Heart left ventricle (tissue), 13 donors: Measurements from ENCODE around the gene CFTR.

Experiments
- POLR2A ChIP-seq, 2 donors: fragments of 450-650 bp; IDR thresholded peaks; one replicate each; pipeline ENCODE4 v1.6.1; 2017; ENCODE audit warnings: antibody characterized with exemption in 2 of 2, mild to moderate bottlenecking in 2 of 2, moderate library complexity in 2 of 2
- TF ChIP-seq, protein P1 (sequence below), 12 donors: fragments of 200-600 bp; sonication (generic) in 4 of 12; IDR thresholded peaks; one replicate each; pipeline versions ENCODE4 v1.5.0 to v1.8.0; 2018 to 2022; ENCODE audit warnings: antibody characterized with exemption in 12 of 12, mild to moderate bottlenecking in 5 of 12
- donor health status: ischemic (EF 13 %, LVEDD 7.1; RV severe dilation, severe dysfunction).
- donor health status: DM: no; HTN: yes; CAD: no.
- donor health status: DM: no; HTN: no; CAD: no.
- donor health status: ischemic (EF 25% LVEDD 6.9; RV normal size, moderate dysfunction).
- donor health status: ischemic (EF 25% LVEDD 5.7; RV mildly dilated, moderate dysfunction).
- donor health status: ischemic (EF 35%, LVEDD 5.7; RV mildly dilated, moderate dysfunction).
- donor health status: nonischemic (EF 11% LVEDD 7.7; RV severe dilation, severe dysfunction).
- donor health status: DM: yes; HTN: yes; CAD: no.
- donor health status: PGD.
- donor health status: ischemic (EF 29% LVEDD 5.4; RV normal size, mild dysfunction).
- donor health status: nonischemic (EF 23%, LVEDD 6.1; RV moderate dilation, normal function).

DNA sequence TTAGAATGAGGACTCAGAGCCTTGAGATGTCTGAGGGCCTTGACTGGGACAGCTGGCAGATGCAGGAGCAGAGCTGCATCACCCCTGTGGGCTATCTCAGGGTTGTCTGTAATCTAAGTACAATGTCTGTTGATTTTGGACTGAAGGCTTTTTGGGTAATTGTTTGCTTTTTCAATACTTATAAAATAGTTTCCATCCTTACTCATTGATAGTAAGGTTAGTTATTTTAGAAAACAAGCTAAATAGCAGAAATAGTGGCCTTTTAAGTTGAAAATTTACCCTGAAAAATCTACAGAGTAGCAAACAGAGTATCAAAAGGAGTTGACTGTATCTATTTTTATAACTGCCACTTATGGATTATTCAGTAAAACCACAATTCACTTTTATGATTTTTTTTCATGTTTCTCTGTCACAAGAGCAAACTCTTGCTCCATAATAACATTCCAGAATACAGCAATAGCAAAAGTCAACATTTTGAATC, 179.7 kb downstream of the CFTR start:
- TF ChIP-seq, protein P1, sequence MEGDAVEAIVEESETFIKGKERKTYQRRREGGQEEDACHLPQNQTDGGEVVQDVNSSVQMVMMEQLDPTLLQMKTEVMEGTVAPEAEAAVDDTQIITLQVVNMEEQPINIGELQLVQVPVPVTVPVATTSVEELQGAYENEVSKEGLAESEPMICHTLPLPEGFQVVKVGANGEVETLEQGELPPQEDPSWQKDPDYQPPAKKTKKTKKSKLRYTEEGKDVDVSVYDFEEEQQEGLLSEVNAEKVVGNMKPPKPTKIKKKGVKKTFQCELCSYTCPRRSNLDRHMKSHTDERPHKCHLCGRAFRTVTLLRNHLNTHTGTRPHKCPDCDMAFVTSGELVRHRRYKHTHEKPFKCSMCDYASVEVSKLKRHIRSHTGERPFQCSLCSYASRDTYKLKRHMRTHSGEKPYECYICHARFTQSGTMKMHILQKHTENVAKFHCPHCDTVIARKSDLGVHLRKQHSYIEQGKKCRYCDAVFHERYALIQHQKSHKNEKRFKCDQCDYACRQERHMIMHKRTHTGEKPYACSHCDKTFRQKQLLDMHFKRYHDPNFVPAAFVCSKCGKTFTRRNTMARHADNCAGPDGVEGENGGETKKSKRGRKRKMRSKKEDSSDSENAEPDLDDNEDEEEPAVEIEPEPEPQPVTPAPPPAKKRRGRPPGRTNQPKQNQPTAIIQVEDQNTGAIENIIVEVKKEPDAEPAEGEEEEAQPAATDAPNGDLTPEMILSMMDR (IDR thresholded peaks at IDR 0.05): no peak
- TF ChIP-seq POLR2A (IDR thresholded peaks at IDR 0.05): no peak
